ENCODE results near the gene NMRK1. TPM values are rescaled to one million over a fixed set of nuclear protein-coding genes. Genes with fewer than 3 reads are reported as not detected.

Gene NMRK1
- total RNA-seq, 6 experiments from 2014 or later: 19.6 to 29.9 (median 21.9) TPM

DNA sequence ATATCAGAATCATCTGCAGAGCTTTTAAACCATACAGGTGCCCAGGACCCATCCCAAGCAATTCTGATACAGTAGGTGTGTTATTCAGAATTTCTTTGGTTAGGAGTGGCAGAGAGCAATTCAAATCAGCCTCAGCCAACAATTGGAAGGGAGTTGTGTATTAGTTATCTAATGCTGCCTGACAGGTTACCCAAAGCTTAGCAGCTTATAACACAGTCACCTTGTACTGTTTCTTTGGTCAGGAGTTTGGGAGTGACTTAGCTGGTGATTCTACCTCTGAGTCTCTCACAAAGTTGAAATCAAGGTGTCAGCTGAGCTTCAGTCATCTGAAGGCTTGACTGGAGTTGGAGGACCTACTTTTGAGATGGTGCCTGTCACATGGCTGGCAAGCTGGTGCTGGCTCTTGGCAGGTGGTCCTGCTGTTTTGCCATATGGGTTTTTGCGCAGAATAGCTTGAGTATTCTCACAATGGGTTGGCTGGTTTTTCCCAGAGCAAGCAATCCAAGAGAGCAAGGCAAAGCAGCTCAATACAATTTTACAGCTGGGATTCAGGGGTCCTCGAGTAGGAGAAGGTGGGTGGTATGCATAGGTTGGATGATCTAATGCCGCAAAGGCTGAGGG, 41.1 kb downstream of the NMRK1 start:
- DNase-seq: no peak
- no peaks in the 10 kb centered on the region for H3K9me3 ChIP-seq
- no peaks in the 10 kb centered on the region for H3K4me1 ChIP-seq
- no peak for ATAC-seq
- H3K27ac ChIP-seq: no peak overlapping the region
- no peak overlapping the region for H3K4me3 ChIP-seq
- intact Hi-C loops (cut with DNase I): no loop called here
- no peaks in the 10 kb centered on the region for H3K27me3 ChIP-seq
- H3K36me3 ChIP-seq: no peaks in the 10 kb centered on the region
- no peak for TF ChIP-seq POLR2A (IDR thresholded peaks at IDR 0.05)
- WGBS (ENCODE audit: insufficient coverage, low coverage, low lambda C conversion rate, missing lambda C conversion rate): 82% methylated on average over 3 of the region's 3 CpGs

DNA sequence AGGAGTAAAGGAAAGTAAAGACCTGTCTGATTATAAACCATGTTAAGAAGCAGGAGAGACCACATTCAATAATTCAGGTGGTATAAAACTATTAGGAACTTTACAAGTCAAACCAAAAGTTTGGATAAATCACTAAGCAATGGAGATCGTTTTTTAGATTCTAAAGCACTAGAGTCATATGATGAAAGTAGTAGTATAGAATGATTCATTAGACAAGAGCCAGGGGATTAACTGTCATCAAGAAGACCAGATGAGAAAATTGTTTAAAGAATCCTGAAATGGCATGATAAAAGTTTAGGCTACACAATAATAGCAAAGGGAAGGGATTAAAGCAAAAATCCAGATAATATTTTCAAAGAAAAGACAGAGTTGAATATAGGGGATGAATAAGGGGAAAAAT, 46.9 kb downstream of the NMRK1 start:
- no peak for DNase-seq
- no peaks in the 10 kb centered on the region for H3K27me3 ChIP-seq
- no peaks in the 10 kb centered on the region for H3K9me3 ChIP-seq
- ATAC-seq: no peak
- intact Hi-C loops (cut with DNase I): no loop called here
- H3K4me1 ChIP-seq: no peaks in the 10 kb centered on the region
- 89% methylated on average over 1 of the region's 1 CpG for WGBS (ENCODE audit: insufficient coverage, low coverage, low lambda C conversion rate, missing lambda C conversion rate)
- H3K27ac ChIP-seq: no peak overlapping the region
- no peak overlapping the region for H3K4me3 ChIP-seq
- H3K36me3 ChIP-seq: no peaks in the 10 kb centered on the region
- no peak for TF ChIP-seq POLR2A (IDR thresholded peaks at IDR 0.05)
- TF ChIP-seq, protein P1, sequence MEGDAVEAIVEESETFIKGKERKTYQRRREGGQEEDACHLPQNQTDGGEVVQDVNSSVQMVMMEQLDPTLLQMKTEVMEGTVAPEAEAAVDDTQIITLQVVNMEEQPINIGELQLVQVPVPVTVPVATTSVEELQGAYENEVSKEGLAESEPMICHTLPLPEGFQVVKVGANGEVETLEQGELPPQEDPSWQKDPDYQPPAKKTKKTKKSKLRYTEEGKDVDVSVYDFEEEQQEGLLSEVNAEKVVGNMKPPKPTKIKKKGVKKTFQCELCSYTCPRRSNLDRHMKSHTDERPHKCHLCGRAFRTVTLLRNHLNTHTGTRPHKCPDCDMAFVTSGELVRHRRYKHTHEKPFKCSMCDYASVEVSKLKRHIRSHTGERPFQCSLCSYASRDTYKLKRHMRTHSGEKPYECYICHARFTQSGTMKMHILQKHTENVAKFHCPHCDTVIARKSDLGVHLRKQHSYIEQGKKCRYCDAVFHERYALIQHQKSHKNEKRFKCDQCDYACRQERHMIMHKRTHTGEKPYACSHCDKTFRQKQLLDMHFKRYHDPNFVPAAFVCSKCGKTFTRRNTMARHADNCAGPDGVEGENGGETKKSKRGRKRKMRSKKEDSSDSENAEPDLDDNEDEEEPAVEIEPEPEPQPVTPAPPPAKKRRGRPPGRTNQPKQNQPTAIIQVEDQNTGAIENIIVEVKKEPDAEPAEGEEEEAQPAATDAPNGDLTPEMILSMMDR (IDR thresholded peaks at IDR 0.05): no peak

DNA sequence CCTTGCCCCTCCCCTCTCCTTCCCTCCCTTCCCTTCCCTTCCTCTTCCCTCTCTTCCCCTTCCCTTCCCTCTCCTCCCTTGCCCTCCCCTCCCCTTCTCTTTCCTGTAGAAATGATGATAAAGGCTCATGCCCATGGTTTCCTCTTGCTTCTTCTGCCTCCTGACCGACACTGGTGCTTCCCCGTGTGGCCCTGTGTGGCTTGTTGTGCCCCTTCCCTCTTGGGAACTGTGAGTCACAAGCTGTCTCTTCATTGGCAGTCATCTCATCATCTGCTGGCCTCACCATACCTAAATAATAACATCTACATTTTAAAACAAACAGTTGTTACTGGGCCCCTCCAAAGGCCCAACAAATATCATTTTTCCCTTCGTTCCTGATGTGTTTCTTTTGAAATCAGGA, 48.2 kb downstream of the NMRK1 start:
- ATAC-seq (no peak), DNase-seq (no peak)
- H3K4me3 ChIP-seq: no peak overlapping the region
- no peaks in the 10 kb centered on the region for H3K36me3 ChIP-seq
- TF ChIP-seq, protein P1 (IDR thresholded peaks at IDR 0.05): no peak
- no peak for TF ChIP-seq POLR2A (IDR thresholded peaks at IDR 0.05)
- intact Hi-C loops (cut with DNase I): no loop called here
- H3K4me1 ChIP-seq: no peaks in the 10 kb centered on the region
- WGBS (ENCODE audit: insufficient coverage, low coverage, low lambda C conversion rate, missing lambda C conversion rate): 63% methylated on average over 3 of the region's 3 CpGs
- no peaks in the 10 kb centered on the region for H3K27me3 ChIP-seq
- no peaks in the 10 kb centered on the region for H3K9me3 ChIP-seq
- no peak overlapping the region for H3K27ac ChIP-seq

DNA sequence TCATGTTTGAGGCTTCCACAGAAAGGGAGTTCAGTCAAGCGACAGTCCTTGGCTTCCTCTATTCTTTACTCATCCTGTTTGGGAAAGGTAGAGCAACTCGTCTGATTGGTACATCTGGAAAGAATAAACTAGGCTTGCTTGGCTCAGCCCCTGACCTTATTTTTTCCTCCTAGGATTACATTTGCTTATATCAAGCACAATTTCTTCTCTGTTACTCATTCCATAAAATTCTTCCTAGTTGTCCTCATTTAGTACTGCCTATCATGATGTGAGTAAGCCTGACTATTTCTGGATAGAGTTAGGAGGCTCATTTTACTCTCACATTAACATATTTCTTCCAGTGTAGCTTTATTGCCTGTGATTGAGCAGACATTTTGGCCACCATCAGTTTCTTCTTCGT, 48.9 kb downstream of the NMRK1 start:
- no peak for ATAC-seq
- WGBS (ENCODE audit: insufficient coverage, low coverage, low lambda C conversion rate, missing lambda C conversion rate): 76% methylated on average over 3 of the region's 3 CpGs
- TF ChIP-seq, protein P1 (IDR thresholded peaks at IDR 0.05): no peak
- TF ChIP-seq POLR2A (IDR thresholded peaks at IDR 0.05): no peak
- Histone ChIP-seq H3K9me3 (no peaks in the 10 kb centered on the region), H3K4me1 (no peaks in the 10 kb centered on the region), H3K27me3 (no peaks in the 10 kb centered on the region), H3K36me3 (no peaks in the 10 kb centered on the region), H3K27ac (no peak overlapping the region), H3K4me3 (no peak overlapping the region)
- intact Hi-C loops (cut with DNase I): no loop called here
- DNase-seq: no peak

DNA sequence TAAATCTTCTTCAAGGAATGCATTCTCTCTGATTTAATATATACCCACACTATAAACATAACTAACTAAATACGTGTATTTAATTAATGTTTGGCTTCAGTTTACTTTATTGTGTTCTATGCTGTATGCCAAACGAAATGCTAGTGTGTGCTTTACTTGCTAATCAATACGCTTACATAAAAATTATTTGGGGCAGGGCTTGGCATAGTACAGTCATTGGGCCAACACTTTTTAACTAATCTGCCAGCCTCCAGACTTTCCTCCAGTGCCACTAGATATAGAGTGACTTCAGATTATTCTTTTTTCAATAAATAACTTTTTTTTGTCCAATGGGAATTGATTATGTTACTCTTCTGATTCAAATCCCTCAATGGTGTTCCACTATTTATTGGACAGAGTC, 51.2 kb downstream of the NMRK1 start:
- Histone ChIP-seq H3K9me3 (no peaks in the 10 kb centered on the region), H3K4me3 (no peak overlapping the region), H3K4me1 (peaks cover 0 to 7% (median 0%) of the 10 kb centered on the region in 4 donors), H3K27me3 (no peaks in the 10 kb centered on the region), H3K36me3 (no peaks in the 10 kb centered on the region), H3K27ac (no peak overlapping the region)
- ATAC-seq: peak; percentile 62 to 84 (median 76)
- DNase-seq: no peak
- intact Hi-C loops (cut with DNase I): no loop called here
- no peak for TF ChIP-seq POLR2A (IDR thresholded peaks at IDR 0.05)
- TF ChIP-seq, protein P1 (IDR thresholded peaks at IDR 0.05): no peak
- WGBS (ENCODE audit: insufficient coverage, low coverage, low lambda C conversion rate, missing lambda C conversion rate): 33% methylated on average over 3 of the region's 3 CpGs
